Adrenal gland (tissue), 12 donors: ENCODE measurements around the gene ARHGEF12. TPM values are rescaled to one million over a fixed set of nuclear protein-coding genes. Genes with fewer than 3 reads are reported as not detected.

Experiments used
- DNase-seq, 7 donors: peaks; one replicate each; pipeline ENCODE4 v3.0.0-alpha.2; 2019 to 2020
- H3K27ac ChIP-seq, 5 donors: fragments of 200-600 bp; sonication (generic) in 4 of 5; 1 replicate in 3 of 5; 2 replicates in 2 of 5; pipeline versions ENCODE4 v1.5.1 to v1.8.0; 2016 to 2020; ENCODE audit warnings: mild to moderate bottlenecking in 1 of 5
- H3K27me3 ChIP-seq: fragments of 200-600 bp; 2 replicates; pipeline ENCODE4 v1.8.0; 2021
- H3K36me3 ChIP-seq, 2 donors: fragments of 200-600 bp; replicated peaks in 1 of 2; 1 replicate in 1 of 2; 2 replicates in 1 of 2; pipeline versions ENCODE4 v1.5.1 to v1.8.0; 2018 to 2022
- H3K4me1 ChIP-seq, 2 donors: fragments of 200-600 bp; replicated peaks in 1 of 2; 1 replicate in 1 of 2; 2 replicates in 1 of 2; pipeline versions ENCODE4 v1.5.1 to v1.8.0; 2018 to 2021
- H3K4me3 ChIP-seq, 4 donors: fragments of 200-600 bp; sonication (generic) in 3 of 4; one replicate each; pipeline ENCODE4 v1.5.1; 2016 to 2018
- H3K9me3 ChIP-seq, 3 donors: fragments of 200-600 bp; sonication (generic) in 1 of 3; replicated peaks in 1 of 3; 1 replicate in 2 of 3; 2 replicates in 1 of 3; pipeline versions ENCODE4 v1.5.1 to v1.8.0; 2016 to 2021
- CTCF ChIP-seq, 6 experiments: fragments of 450-650 bp in 4 of 6; fragments of 200-600 bp in 2 of 6; sonication (generic) in 1 of 6; IDR thresholded peaks; 1 replicate in 5 of 6; 2 replicates in 1 of 6; pipeline versions ENCODE4 v1.5.1 to v1.8.0; 2016 to 2021; ENCODE audit warnings: antibody characterized with exemption in 6 of 6, mild to moderate bottlenecking in 2 of 6, moderate library complexity in 1 of 6
- POLR2A ChIP-seq, 2 donors: fragments of 450-650 bp; IDR thresholded peaks; one replicate each; pipeline ENCODE4 v1.6.1; 2017; ENCODE audit warnings: antibody characterized with exemption in 2 of 2, mild to moderate bottlenecking in 2 of 2, moderate library complexity in 1 of 2
- WGBS, 4 donors: extraction: QIAGEN DNeasy Blood & Tissue Kit in 2 of 4; methylation state at CpG; one replicate each; pipeline versions ENCODE4 v1.1.5 to v1.1.7; 2013 to 2017; 5-methylcytosine and 5-hydroxymethylcytosine counted together
- intact Hi-C, 2 donors: fragments of 100-400 bp; cut with DNase I; formaldehyde crosslinking; loops; one replicate each; pipeline versions ENCODE4 v1.14.1 to v1.15.0; 2022 to 2023
- polyA plus RNA-seq, 3 donors: library from polyadenylated mRNA; stranded (reverse); fragments of 200-250 nt in 2 of 3; fragments of 350-450 nt in 1 of 3; fragmentation: Illumina TruSeq in 1 of 3; extraction: RNeasy Lipid Tissue Mini Kit (QIAGEN cat#74804) in 1 of 3; gene quantifications; one replicate each; pipeline ENCODE4 v1.2.3, GENCODE V29; 2013 to 2014
- total RNA-seq, 9 donors: library from RNA; depleted of rRNA in 4 of 9; stranded (reverse); fragments of >200 nt in 4 of 9; fragments of 120-200 nt in 1 of 9; fragmentation: NEBNext Ultra II Directional in 1 of 9; extraction: Animal tissue kit (Norgen Biotek cat#: 25700) in 1 of 9; gene quantifications; one replicate each; pipeline versions ENCODE4 v1.1.0 to v1.2.4, GENCODE V29; 2013 to 2023
- donor health status: healthy with polysubstance abuse.
- donor health status: Bipolar disorder and iron deficiency.
- donor health status: DM: yes; HTN: yes; CAD: no.
- donor health status: DM: no; HTN: no; CAD: no.
- donor health status: DM: no; HTN: no; CAD: no.
- donor health status: DM: yes; HTN: yes; CAD: no.

Gene ARHGEF12
- total and polyA plus RNA-seq, 12 donors, result 20.2 to 125 (median 94.2) TPM

GRCh38 chr11:120383518-120384155 lies 47.4 kb downstream of the ARHGEF12 start:
- no peaks in the 10 kb centered on the region for H3K9me3 ChIP-seq
- H3K27ac ChIP-seq, result no peak overlapping the region
- no peaks in the 10 kb centered on the region for H3K36me3 ChIP-seq
- no peak for DNase-seq
- no peak overlapping the region for H3K4me3 ChIP-seq
- WGBS, 4 donors, result 70 to 86% (median 83%) methylated on average over 4 of the region's 4 CpGs
- no peak for TF ChIP-seq CTCF (IDR thresholded peaks at IDR 0.05)
- no peak for TF ChIP-seq POLR2A (IDR thresholded peaks at IDR 0.05)
- H3K27me3 ChIP-seq, result no peaks in the 10 kb centered on the region
- intact Hi-C loops, result no loop called here
- peaks cover 8 to 63% of the 10 kb centered on the region in 2 donors for H3K4me1 ChIP-seq

GRCh38 chr11:120384476-120384875 lies 48.3 kb downstream of the ARHGEF12 start:
- no peak overlapping the region for H3K4me3 ChIP-seq
- peaks cover 8 to 58% of the 10 kb centered on the region in 2 donors for H3K4me1 ChIP-seq
- 67 to 97% (median 84%) methylated on average over 1 of the region's 1 CpG for WGBS, 4 donors
- H3K27me3 ChIP-seq, result no peaks in the 10 kb centered on the region
- DNase-seq, result no peak
- intact Hi-C loops, result no loop called here
- no peaks in the 10 kb centered on the region for H3K9me3 ChIP-seq
- no peak overlapping the region for H3K27ac ChIP-seq
- TF ChIP-seq CTCF (IDR thresholded peaks at IDR 0.05) (no peak), POLR2A (IDR thresholded peaks at IDR 0.05) (no peak)
- H3K36me3 ChIP-seq, result no peaks in the 10 kb centered on the region

GRCh38 chr11:120385110-120385509 lies 48.9 kb downstream of the ARHGEF12 start:
- Histone ChIP-seq H3K4me1 (peaks cover 6 to 52% of the 10 kb centered on the region in 2 donors), H3K9me3 (no peaks in the 10 kb centered on the region), H3K36me3 (no peaks in the 10 kb centered on the region), H3K4me3 (no peak overlapping the region), H3K27ac (no peak overlapping the region), H3K27me3 (no peaks in the 10 kb centered on the region)
- WGBS, 4 donors, result 80 to 86% (median 83%) methylated on average over 5 of the region's 5 CpGs
- intact Hi-C loops, result no loop called here
- TF ChIP-seq POLR2A (IDR thresholded peaks at IDR 0.05) (no peak), CTCF (IDR thresholded peaks at IDR 0.05) (no peak)
- no peak for DNase-seq

- Histone ChIP-seq H3K27ac (no peak overlapping the region), H3K4me3 (no peak overlapping the region), H3K27me3 (no peaks in the 10 kb centered on the region), H3K4me1 (peaks cover 4 to 48% of the 10 kb centered on the region in 2 donors), H3K9me3 (no peaks in the 10 kb centered on the region), H3K36me3 (no peaks in the 10 kb centered on the region)
- WGBS, 4 donors, result 60 to 67% (median 64%) methylated on average over 2 of the region's 2 CpGs
- no peak for DNase-seq
- intact Hi-C loops, result no loop called here
- TF ChIP-seq CTCF (IDR thresholded peaks at IDR 0.05) (no peak), POLR2A (IDR thresholded peaks at IDR 0.05) (no peak)
These were observed 49.4 kb downstream of the ARHGEF12 start for GRCh38 chr11:120385655-120386054.
